ENCODE measurements around the gene ATP4A. TPM values are rescaled to one million over a fixed set of nuclear protein-coding genes. Genes with fewer than 3 reads are reported as not detected.

The ATP4A gene
- total RNA-seq, 3 donors from 2014 or later, result not detected

GRCh38 chr19:35592226-35592625, 28.8 kb upstream of the ATP4A start:
- Histone ChIP-seq H3K36me3 (no peaks in the 10 kb centered on the region), H3K9me3 (no peaks in the 10 kb centered on the region), H3K4me1 (no peaks in the 10 kb centered on the region), H3K27me3 (peaks cover 0 to 4% of the 10 kb centered on the region in 2 donors), H3K4me3 (no peak overlapping the region), H3K27ac (no peak overlapping the region)
- no peak for DNase-seq (ENCODE audit: low spot score in 2 of 2)
- peak in 2 of 3 donors; percentile 33 to 34 for TF ChIP-seq CTCF (IDR thresholded peaks at IDR 0.05)
- TF ChIP-seq POLR2AphosphoS5 (IDR thresholded peaks at IDR 0.05), result no peak
- no peak for TF ChIP-seq POLR2A (IDR thresholded peaks at IDR 0.05)
- intact Hi-C loops (cut with DNase I; ENCODE audit: low total_unique reads), result no loop called here

DNA sequence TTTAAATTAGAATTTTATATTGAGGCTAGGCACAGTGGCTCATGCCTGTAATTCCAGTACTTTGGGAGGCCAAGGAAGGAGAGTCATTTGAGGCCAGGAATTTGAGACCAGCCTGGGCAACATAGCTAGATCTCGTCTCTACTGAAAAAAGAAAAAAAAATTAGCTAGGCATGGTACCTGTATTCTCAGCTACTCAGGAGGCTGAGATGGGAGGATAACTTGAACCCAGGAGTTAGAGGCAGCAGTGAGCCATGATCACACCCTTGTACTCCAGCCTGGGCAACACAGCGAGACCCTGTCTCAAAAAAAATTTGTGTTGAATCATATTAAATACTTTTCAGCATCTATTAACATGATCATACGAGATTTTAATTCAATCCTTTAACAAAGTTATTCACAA, 27.4 kb upstream of the ATP4A start:
- H3K27ac ChIP-seq, result no peak overlapping the region
- no peaks in the 10 kb centered on the region for H3K36me3 ChIP-seq
- no peak for TF ChIP-seq CTCF (IDR thresholded peaks at IDR 0.05)
- TF ChIP-seq POLR2A (IDR thresholded peaks at IDR 0.05), result no peak
- TF ChIP-seq POLR2AphosphoS5 (IDR thresholded peaks at IDR 0.05), result no peak
- H3K4me3 ChIP-seq, result no peak overlapping the region
- DNase-seq (ENCODE audit: low spot score in 2 of 2), result no peak
- H3K27me3 ChIP-seq, result peaks cover 0 to 8% of the 10 kb centered on the region in 2 donors
- no peaks in the 10 kb centered on the region for H3K9me3 ChIP-seq
- intact Hi-C loops (cut with DNase I; ENCODE audit: low total_unique reads), result no loop called here
- H3K4me1 ChIP-seq, result no peaks in the 10 kb centered on the region

DNA sequence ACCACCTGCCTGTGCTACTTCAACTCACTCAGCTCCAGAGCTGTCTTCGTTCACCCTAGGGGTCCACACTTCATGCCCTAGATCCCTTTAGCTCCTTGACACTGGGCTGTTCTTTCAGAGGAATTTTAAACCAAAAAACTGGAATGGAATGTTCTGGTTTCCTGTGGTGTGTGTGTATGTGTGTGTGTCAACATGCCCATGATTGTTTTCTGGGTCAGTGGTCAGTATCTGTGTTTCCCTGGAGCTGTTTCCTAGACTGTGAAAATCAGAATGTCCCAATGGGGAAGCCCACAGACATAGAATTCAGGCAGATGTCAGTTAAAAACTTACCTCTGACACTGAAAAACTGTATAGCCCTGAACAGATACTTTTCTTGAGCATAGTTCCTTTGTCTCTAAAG, 23.9 kb upstream of the ATP4A start:
- intact Hi-C loops (cut with DNase I; ENCODE audit: low total_unique reads), result no loop called here
- no peaks in the 10 kb centered on the region for H3K4me1 ChIP-seq
- TF ChIP-seq POLR2A (IDR thresholded peaks at IDR 0.05) (no peak), POLR2AphosphoS5 (IDR thresholded peaks at IDR 0.05) (no peak)
- no peak overlapping the region for H3K27ac ChIP-seq
- no peak for DNase-seq (ENCODE audit: low spot score in 2 of 2)
- H3K9me3 ChIP-seq, result no peaks in the 10 kb centered on the region
- H3K27me3 ChIP-seq, result peaks cover 0 to 25% of the 10 kb centered on the region in 2 donors
- no peaks in the 10 kb centered on the region for H3K36me3 ChIP-seq
- H3K4me3 ChIP-seq, result no peak overlapping the region

- Histone ChIP-seq H3K4me3 (no peak within 1 kb of the TSS), H3K36me3 (no peaks in the 10 kb centered on the region), H3K27me3 (peaks cover 0 to 25% of the 10 kb centered on the region in 2 donors), H3K9me3 (no peaks in the 10 kb centered on the region), H3K27ac (no peak within 1 kb of the TSS), H3K4me1 (no peaks in the 10 kb centered on the region)
- intact Hi-C loops (cut with DNase I; ENCODE audit: low total_unique reads), result no loop called here
- TF ChIP-seq CTCF (IDR thresholded peaks at IDR 0.05), result no peak
- no peak for TF ChIP-seq POLR2AphosphoS5 (IDR thresholded peaks at IDR 0.05)
- TF ChIP-seq POLR2A (IDR thresholded peaks at IDR 0.05), result no peak
- DNase-seq (ENCODE audit: low spot score in 2 of 2), result no peak
Measured at GRCh38 chr19:35585848-35586247, 22.4 kb upstream of the ATP4A start, which contains the start of gene PMIS2. TSS of gene PMIS2 (plus strand) at chr19:35586173. CDS start at chr19:35586260, 87 bp downstream.

GRCh38 chr19:35582760-35583159, 19.3 kb upstream of the ATP4A start:
- Histone ChIP-seq H3K27ac (no peak overlapping the region), H3K9me3 (no peaks in the 10 kb centered on the region), H3K4me1 (no peaks in the 10 kb centered on the region), H3K27me3 (peaks cover 0 to 25% of the 10 kb centered on the region in 2 donors), H3K4me3 (no peak overlapping the region), H3K36me3 (no peaks in the 10 kb centered on the region)
- no peak for TF ChIP-seq CTCF (IDR thresholded peaks at IDR 0.05)
- no peak for TF ChIP-seq POLR2A (IDR thresholded peaks at IDR 0.05)
- no peak for TF ChIP-seq POLR2AphosphoS5 (IDR thresholded peaks at IDR 0.05)
- no peak for DNase-seq (ENCODE audit: low spot score in 2 of 2)
- intact Hi-C loops (cut with DNase I; ENCODE audit: low total_unique reads), result no loop called here

- no peaks in the 10 kb centered on the region for H3K36me3 ChIP-seq
- TF ChIP-seq CTCF (IDR thresholded peaks at IDR 0.05), result no peak
- TF ChIP-seq POLR2A (IDR thresholded peaks at IDR 0.05), result no peak
- TF ChIP-seq POLR2AphosphoS5 (IDR thresholded peaks at IDR 0.05), result no peak
- intact Hi-C loops (cut with DNase I; ENCODE audit: low total_unique reads), result no loop called here
- H3K27ac ChIP-seq, result no peak overlapping the region
- DNase-seq (ENCODE audit: low spot score in 2 of 2), result no peak
- H3K4me3 ChIP-seq, result no peak overlapping the region
- H3K9me3 ChIP-seq, result peaks cover 13 to 17% of the 10 kb centered on the region in 2 donors
- no peaks in the 10 kb centered on the region for H3K4me1 ChIP-seq
- H3K27me3 ChIP-seq, result peaks cover 0 to 5% of the 10 kb centered on the region in 2 donors
Measured at GRCh38 chr19:35578707-35579106, 15.2 kb upstream of the ATP4A start.
